Peyer's patch (tissue), 4 donors: ENCODE data around the gene ZNF837.

Source experiments
- POLR2A ChIP-seq, 2 donors: fragments of 450-650 bp; IDR thresholded peaks; one replicate each; pipeline ENCODE4 v1.5.1; 2017; ENCODE audit warnings: antibody characterized with exemption in 2 of 2, mild to moderate bottlenecking in 2 of 2, moderate library complexity in 2 of 2
- TF ChIP-seq, protein P1 (sequence below), 6 experiments: fragments of 450-650 bp in 4 of 6; fragments of 200-600 bp in 2 of 6; sonication (generic) in 1 of 6; IDR thresholded peaks; one replicate each; pipeline ENCODE4 v1.5.1; 2017 to 2019; ENCODE audit warnings: antibody characterized with exemption in 6 of 6, mild to moderate bottlenecking in 3 of 6, moderate library complexity in 1 of 6

DNA sequence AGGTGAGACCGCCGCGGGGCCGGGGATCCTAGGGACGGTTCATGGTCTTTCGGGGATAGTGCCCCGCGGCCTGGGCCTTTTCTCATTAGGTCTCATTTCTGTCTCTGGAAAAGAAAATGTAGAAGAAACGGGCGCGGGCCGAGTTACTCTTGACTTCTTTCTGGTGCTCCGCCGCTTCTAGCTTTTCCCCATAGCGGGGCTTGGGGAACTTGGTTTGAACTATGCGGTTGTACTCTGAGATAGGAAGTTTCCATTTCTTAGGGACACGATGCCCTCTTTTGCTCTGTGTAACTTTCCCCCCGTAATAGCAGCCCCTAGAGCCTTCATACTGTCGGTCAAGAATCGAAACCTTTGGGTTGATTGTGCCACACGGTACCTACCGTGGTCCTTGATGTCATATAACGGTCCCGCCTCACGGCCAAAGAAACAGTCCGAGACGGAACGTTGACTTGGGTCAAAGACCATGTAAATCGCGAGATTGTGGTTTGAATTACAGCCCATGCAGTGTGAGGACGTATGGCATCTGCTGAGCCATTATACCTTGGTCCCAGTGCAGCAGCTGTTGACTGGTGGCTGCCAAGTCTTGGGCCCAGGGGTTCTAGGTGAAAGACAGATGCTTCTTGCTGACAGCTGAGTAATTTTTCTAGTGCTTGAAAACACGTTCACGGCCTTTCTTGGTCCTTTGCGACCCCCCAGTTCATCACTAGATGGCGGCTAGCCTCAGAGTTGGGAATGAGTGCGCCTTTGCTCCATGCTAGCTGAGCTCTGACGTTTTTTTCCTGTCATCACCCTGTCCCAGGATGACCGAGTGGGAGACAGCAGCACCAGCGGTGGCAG lies 6.7 kb upstream of the ZNF837 start:
- TF ChIP-seq, protein P1, sequence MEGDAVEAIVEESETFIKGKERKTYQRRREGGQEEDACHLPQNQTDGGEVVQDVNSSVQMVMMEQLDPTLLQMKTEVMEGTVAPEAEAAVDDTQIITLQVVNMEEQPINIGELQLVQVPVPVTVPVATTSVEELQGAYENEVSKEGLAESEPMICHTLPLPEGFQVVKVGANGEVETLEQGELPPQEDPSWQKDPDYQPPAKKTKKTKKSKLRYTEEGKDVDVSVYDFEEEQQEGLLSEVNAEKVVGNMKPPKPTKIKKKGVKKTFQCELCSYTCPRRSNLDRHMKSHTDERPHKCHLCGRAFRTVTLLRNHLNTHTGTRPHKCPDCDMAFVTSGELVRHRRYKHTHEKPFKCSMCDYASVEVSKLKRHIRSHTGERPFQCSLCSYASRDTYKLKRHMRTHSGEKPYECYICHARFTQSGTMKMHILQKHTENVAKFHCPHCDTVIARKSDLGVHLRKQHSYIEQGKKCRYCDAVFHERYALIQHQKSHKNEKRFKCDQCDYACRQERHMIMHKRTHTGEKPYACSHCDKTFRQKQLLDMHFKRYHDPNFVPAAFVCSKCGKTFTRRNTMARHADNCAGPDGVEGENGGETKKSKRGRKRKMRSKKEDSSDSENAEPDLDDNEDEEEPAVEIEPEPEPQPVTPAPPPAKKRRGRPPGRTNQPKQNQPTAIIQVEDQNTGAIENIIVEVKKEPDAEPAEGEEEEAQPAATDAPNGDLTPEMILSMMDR (IDR thresholded peaks at IDR 0.05): no peak
- no peak for TF ChIP-seq POLR2A (IDR thresholded peaks at IDR 0.05)
